Ishikawa (cell line): ENCODE measurements around the gene INS.

Experiments
- FOXM1 ChIP-seq: IDR thresholded peaks from 2 replicates; pipeline ENCODE4 v1.6.1; 2012; ENCODE audit warnings: low read depth, borderline replicate concordance
- YY1 ChIP-seq: IDR thresholded peaks from 2 replicates; pipeline ENCODE4 v1.6.1; 2012; ENCODE audit warnings: low read depth

GRCh38 chr11:2209900-2210321, 48.9 kb upstream of the INS start:
- TF ChIP-seq FOXM1: no peak
- TF ChIP-seq YY1: no peak
